ENCODE measurements around the gene FAM3A.
A peak's percentile ranks its signal among the peaks of the same experiment; 100 is the strongest.

FAM3A gene

GRCh38 chrX:154534526-154535322 lies 18.7 kb upstream of the FAM3A start:
- DNase-seq, result peak; percentile 60

- DNase-seq, result no peak
Measured at GRCh38 chrX:154532690-154533089, 16.7 kb upstream of the FAM3A start.

GRCh38 chrX:154531626-154532025 lies 15.6 kb upstream of the FAM3A start:
- DNase-seq, result no peak

- DNase-seq, result no peak
Measured at GRCh38 chrX:154530286-154530685, 14.3 kb upstream of the FAM3A start.

GRCh38 chrX:154529206-154529612 lies 13.2 kb upstream of the FAM3A start:
- DNase-seq, result no peak

GRCh38 chrX:154526901-154527675 lies 11.1 kb upstream of the FAM3A start:
- peak; percentile 77 for DNase-seq

- DNase-seq, result no peak
Measured at GRCh38 chrX:154525606-154526490, 9.8 kb upstream of the FAM3A start.

GRCh38 chrX:154519389-154519788 lies 3.4 kb upstream of the FAM3A start:
- DNase-seq, result no peak

- no peak for DNase-seq
Measured at GRCh38 chrX:154517101-154517781, 1.2 kb upstream of the FAM3A start.

GRCh38 chrX:154516656-154517100 lies 646 bp upstream of the FAM3A start:
- DNase-seq, result no peak

- no peak for DNase-seq
Measured at GRCh38 chrX:154515090-154515965, 704 bp downstream of the FAM3A start.

GRCh38 chrX:154513716-154514115 lies 2.3 kb downstream of the FAM3A start:
- DNase-seq, result no peak

- DNase-seq, result no peak
Measured at GRCh38 chrX:154512879-154513553, 3.0 kb downstream of the FAM3A start.

- DNase-seq, result no peak
Measured at GRCh38 chrX:154511761-154512160, 4.3 kb downstream of the FAM3A start.

GRCh38 chrX:154509455-154509854 lies 6.6 kb downstream of the FAM3A start:
- no peak for DNase-seq

GRCh38 chrX:154508384-154508745 lies 7.7 kb downstream of the FAM3A start:
- DNase-seq, result no peak

GRCh38 chrX:154507673-154508383 lies 8.2 kb downstream of the FAM3A start:
- no peak for DNase-seq

GRCh38 chrX:154506483-154507332 lies 9.3 kb downstream of the FAM3A start:
- no peak for DNase-seq

GRCh38 chrX:154505734-154506133 lies 10.3 kb downstream of the FAM3A start:
- no peak for DNase-seq

Data from NCI-H1694 (cell line).